Stomach (tissue), 4 donors: ENCODE results near the gene NDUFA8.

Experiments used
- CTCF ChIP-seq, 7 experiments: fragments of 450-650 bp in 4 of 7; fragments of 200-600 bp in 3 of 7; sonication (generic) in 3 of 7; IDR thresholded peaks; one replicate each; pipeline ENCODE4 v1.5.1; 2016 to 2019; ENCODE audit warnings: antibody characterized with exemption in 7 of 7, control low read depth in 2 of 7, mild to moderate bottlenecking in 1 of 7
- POLR2A ChIP-seq, 4 donors: fragments of 450-650 bp; IDR thresholded peaks; one replicate each; pipeline ENCODE4 v1.6.1; 2016; ENCODE audit warnings: antibody characterized with exemption in 4 of 4, control low read depth in 2 of 4, mild to moderate bottlenecking in 1 of 4, moderate library complexity in 1 of 4

- no peak for TF ChIP-seq CTCF (IDR thresholded peaks at IDR 0.05)
- TF ChIP-seq POLR2A (IDR thresholded peaks at IDR 0.05), result no peak
These were observed 8.8 kb upstream of the NDUFA8 start for GRCh38 chr9:122168356-122168755.
